NCI-H2227 treated with DMSO at 0.1 percent for 48 hours (cell line): ENCODE data around the gene ALG9.

Experiments
- DNase-seq: peaks from one replicate; lab custom pipeline; 2025; lab: John Stamatoyannopoulos, UW

The ALG9 gene

GRCh38 chr11:111879637-111879960, 8.2 kb upstream of the ALG9 start:
- no peak for DNase-seq

GRCh38 chr11:111878849-111879636, 7.7 kb upstream of the ALG9 start, which contains the start of the genes CFAP68 and FDXACB1:
TSS of gene CFAP68 (plus strand) at chr11:111879541. CDS start at chr11:111879561, 20 bp downstream.
TSS of gene FDXACB1 (minus strand) at chr11:111879165. CDS start at chr11:111879132, 33 bp downstream.
- DNase-seq = peak; percentile 97

DNA sequence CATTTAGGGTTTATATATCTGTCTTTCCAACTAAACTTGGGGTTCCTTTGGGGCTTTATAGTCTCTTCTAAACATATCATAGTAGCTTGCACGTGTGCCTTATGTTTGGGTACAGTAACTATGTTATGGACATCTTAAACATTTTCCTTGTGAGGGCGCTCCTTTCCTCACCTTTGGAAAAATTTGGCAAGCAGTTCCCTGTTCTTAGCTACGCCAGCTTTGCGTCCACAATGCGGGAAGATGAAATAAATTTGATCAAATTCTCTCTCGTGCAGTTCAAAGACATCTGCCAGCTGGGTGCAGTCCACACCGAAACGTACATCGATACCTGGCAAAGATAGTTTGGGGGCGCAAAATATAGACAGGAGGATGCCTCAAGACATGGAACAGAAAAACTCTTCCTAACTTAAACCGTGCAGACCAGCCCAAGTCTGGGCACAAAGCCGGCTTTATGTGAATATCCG, 7.0 kb upstream of the ALG9 start:
- DNase-seq = peak; percentile 33

- peak; percentile 21 for DNase-seq
Observed at GRCh38 chr11:111871693-111872161, 346 bp upstream of the ALG9 start.

GRCh38 chr11:111870522-111870885, 877 bp downstream of the ALG9 start:
- DNase-seq = no peak

- no peak for DNase-seq
Observed at GRCh38 chr11:111870113-111870512, 1.3 kb downstream of the ALG9 start.

DNA sequence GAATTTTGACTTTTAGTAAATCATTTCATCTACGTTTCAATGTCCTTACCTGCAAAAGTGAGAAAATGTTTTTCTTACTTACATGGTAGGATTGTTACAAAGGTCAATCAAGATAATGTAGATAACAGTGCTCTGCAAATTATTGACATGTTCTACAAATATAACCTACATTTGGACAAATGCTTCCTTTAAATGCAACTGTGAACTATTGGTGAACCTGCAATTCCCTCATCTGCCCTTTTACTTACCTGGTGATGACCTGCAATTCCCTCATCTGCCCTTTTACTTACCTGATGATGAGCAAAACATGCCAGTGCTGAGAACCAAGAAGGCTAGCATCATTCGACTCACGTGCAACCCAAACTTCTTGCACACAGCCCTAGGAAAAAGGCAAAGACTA, 11.1 kb downstream of the ALG9 start:
- no peak for DNase-seq

- DNase-seq = no peak
Observed at GRCh38 chr11:111855506-111855905, 15.9 kb downstream of the ALG9 start.

GRCh38 chr11:111852103-111852502, 19.3 kb downstream of the ALG9 start:
- DNase-seq = no peak

- DNase-seq = no peak
Observed at GRCh38 chr11:111851636-111852035, 19.7 kb downstream of the ALG9 start.

DNA sequence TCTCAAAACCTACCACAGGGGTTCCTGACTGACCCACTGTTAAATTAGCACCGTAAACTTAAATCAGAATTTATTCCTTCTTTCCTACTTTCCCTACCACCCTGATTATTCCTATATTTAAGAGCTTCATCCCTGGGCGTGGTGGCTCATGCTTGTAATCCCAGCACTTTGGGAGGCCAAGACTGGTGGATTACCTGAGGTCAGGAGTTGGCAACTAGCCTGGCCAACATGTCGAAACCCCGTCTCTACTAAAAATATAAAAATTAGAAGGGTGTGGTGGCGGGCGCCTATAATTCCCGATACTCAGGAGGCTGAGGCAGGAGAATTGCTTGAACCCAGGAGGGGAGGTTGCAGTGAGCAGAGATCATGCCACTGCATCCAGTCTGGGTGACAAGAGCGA, 20.3 kb downstream of the ALG9 start:
- DNase-seq = no peak

DNA sequence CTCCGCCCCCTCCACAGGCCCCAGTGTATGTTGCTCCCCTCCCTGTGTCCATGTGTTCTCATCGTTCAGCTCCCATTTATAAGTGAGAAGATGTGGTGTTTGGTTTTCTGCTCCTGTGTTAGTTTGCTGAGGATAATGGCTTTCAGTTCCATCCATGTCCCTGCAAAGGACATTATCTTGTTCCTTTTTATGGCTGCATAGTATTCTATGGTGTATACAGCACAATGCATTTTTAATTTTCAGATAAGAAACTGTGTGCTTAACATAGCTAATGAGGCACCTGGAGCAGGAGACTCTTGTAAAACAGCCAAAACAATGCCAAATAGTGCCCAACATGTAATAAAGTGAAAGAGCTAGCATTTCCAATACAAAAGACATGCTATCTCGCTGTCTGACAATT, 21.8 kb downstream of the ALG9 start:
- DNase-seq = no peak

DNA sequence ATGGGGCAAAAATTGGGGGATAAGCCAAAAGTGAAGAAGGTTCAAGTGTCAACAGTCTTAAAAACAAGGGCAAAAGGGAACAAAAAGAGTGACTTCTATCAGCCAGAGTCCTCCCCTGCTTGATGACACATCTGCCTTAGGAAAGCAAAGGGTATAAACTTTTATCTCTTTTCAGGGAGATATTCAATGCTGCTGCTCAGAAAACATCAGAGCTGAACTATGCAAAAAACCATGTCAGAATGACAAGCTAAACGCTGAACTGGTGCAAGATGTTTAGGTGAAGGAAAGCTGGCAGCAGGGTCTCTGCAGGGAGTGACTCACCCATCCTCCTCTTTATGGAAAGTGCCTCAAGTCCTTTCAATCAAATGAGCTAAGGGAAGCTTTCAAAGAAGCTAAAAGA, 24.7 kb downstream of the ALG9 start:
- no peak for DNase-seq

GRCh38 chr11:111846063-111846462, 25.3 kb downstream of the ALG9 start:
- no peak for DNase-seq

DNA sequence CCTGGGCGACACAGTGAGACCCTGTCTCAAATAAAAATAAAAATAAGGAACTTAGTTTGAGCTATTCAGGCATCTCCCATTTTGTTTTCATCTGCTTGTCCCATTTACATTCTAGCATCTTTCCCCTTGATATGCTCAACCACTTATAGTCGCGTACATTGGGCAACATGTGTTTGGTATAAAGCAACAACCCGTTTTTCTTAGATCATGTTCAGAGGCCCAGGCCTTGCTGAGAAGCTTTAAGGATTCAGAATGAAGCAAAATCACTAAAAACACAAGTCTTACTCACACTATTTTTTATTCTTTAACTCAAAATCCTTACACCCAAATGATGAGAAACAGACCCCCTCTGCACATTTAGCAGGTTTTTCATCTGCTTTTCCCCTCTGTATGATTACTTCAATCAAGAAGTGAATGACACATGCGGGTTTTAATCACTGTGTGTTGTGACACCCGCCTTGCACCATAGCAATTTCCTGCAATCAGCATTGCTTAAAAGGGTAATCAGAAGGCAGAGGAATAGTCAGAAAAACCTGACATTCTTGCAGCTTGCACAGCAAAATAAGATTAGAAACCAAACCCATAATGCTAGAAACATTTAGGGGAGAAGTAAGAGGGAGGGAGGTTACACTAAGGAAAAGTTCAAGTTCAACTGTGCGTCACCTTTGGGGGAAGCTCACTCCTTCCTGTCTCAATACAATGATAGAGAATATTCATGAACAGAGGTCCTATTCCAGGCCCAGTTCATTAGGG, 25.9 kb downstream of the ALG9 start:
- no peak for DNase-seq

DNA sequence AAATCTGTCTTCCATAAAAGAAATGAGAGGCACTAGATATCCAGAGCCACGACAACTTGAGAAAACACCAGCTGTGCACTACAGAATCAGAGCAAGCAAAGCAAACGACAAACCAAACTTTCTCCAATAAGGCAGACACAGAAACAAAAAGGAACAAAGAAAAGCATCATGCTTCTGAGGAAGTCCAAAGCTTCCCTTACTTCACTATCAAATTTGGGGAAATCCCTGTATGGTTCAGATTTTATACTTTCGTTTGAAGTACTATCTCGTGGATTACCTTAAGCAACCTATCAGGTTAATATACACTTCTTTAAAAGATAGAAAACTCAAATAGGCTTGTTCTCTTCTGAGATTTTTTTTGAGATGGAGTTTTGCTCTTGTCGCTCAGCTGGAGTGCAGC, 27.7 kb downstream of the ALG9 start:
- no peak for DNase-seq

GRCh38 chr11:111841370-111842053, 29.9 kb downstream of the ALG9 start:
- DNase-seq = peak; percentile 73

DNA sequence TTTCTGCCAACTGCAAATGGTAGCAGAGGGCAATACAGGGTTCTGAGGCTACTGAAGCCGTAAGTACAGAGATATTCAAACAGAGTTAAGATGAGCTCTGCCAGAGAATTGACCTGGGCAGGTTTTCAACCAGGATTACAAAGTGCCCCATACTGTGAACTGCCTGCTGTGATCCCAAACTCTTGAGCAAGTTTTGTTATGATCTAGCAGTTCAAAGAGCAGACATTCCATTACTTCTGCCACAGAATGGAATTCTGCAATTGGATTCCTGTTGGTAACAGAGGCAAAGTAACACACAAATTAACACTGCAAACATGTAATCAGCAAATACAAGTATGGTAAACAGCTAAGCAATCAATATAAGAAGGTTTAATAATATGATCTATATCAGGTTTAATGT, 31.2 kb downstream of the ALG9 start:
- no peak for DNase-seq

- no peak for DNase-seq
Observed at GRCh38 chr11:111838054-111838453, 33.3 kb downstream of the ALG9 start.

- no peak for DNase-seq
Observed at GRCh38 chr11:111837366-111837891, 34.0 kb downstream of the ALG9 start.

- DNase-seq = no peak
Observed at GRCh38 chr11:111836721-111837120, 34.7 kb downstream of the ALG9 start.

DNA sequence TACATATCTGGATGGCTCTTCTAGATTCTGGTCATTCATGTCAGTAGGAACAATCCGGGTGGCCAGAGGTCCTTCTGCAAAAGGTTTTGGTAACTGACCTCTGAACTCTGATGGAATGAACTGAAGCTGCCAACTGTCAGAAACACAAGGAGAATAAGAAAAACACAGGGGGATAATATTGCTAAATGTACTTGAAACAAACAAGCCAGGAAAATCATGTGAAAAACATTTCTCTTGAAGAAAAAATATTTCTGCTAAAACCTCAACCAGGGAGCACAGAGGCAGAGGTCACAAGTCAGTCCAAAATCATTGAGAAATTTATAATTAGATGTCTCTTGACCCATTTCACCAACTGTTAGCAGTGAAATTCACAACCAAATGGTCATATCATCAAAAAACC, 35.2 kb downstream of the ALG9 start:
- no peak for DNase-seq
